Left ventricle myocardium superior (tissue), 1 donor: ENCODE measurements around the gene MLYCD. TPM values are rescaled to one million over a fixed set of nuclear protein-coding genes. Genes with fewer than 3 reads are reported as not detected.

Source experiments
- ATAC-seq: fragments of 200-7000 bp; cut with Tn5 transposase; one replicate; pipeline ENCODE4 v1.9.1; 2020; ENCODE audit warnings: mild to moderate bottlenecking, moderate library complexity
- DNase-seq: peaks from one replicate; pipeline ENCODE4 v3.0.0-alpha.2; 2020
- intact Hi-C: fragments of 100-400 bp; cut with micrococcal nuclease; formaldehyde crosslinking; loops from one replicate; pipeline ENCODE4 v1.11.0; 2022
- total RNA-seq: library from RNA; stranded (reverse); fragmentation: NEBNext Ultra II Directional; extraction: Animal tissue kit (Norgen Biotek cat#: 25700); gene quantifications from one replicate; pipeline ENCODE4 v1.2.1, GENCODE V29; 2021
- donor health status: DM: no; HTN: yes; CAD: no; lungs with severe emphysema.

The MLYCD gene
- total RNA-seq, 1 donor from 2014 or later = 49.0 TPM

- ATAC-seq (peak; percentile 77), DNase-seq (peak; percentile 60)
- intact Hi-C loops = no loop called here
These were observed 64.6 kb downstream of the MLYCD start for GRCh38 chr16:83963277-83964119.

- ATAC-seq (no peak), DNase-seq (no peak)
- intact Hi-C loops = loop anchor here (5.0 kb wide), 1 partner anchor 97 kb away; no protein-coding TSS in a partner anchor
These were observed 65.9 kb downstream of the MLYCD start for GRCh38 chr16:83964684-83965443.

- DNase-seq = no peak
- intact Hi-C loops = loop anchor here (5.0 kb wide), 1 partner anchor 97 kb away; no protein-coding TSS in a partner anchor
These were observed 66.7 kb downstream of the MLYCD start for GRCh38 chr16:83965444-83966152.

GRCh38 chr16:83966153-83966696, 67.3 kb downstream of the MLYCD start:
- DNase-seq (no peak), ATAC-seq (no peak)
- intact Hi-C loops = loop anchor here (5.0 kb wide), 1 partner anchor 96 kb away; no protein-coding TSS in a partner anchor

More at GRCh38 chr16:83965444-83966152, 66.7 kb downstream of the MLYCD start:
- ATAC-seq = no peak

- no peak for ATAC-seq
- no peak for DNase-seq
- intact Hi-C loops = loop anchor here (5.0 kb wide), 1 partner anchor 95 kb away; no protein-coding TSS in a partner anchor
These were observed 68.2 kb downstream of the MLYCD start for GRCh38 chr16:83967091-83967490.

- intact Hi-C loops = loop anchor here (5.0 kb wide), 1 partner anchor 94 kb away; no protein-coding TSS in a partner anchor
- peak; percentile 83 for DNase-seq
- ATAC-seq = peak; percentile 54
These were observed 69.0 kb downstream of the MLYCD start, which contains the start of gene NECAB2 for GRCh38 chr16:83967838-83968305. Gene NECAB2, plus strand, starts transcription at chr16:83968244. Its CDS starts 405 bp downstream, at chr16:83968649.

GRCh38 chr16:83968306-83968851, 69.5 kb downstream of the MLYCD start:
- DNase-seq (no peak), ATAC-seq (no peak)
- intact Hi-C loops = loop anchor here (5.0 kb wide), 1 partner anchor 94 kb away; no protein-coding TSS in a partner anchor

- ATAC-seq = no peak
These were observed 70.2 kb downstream of the MLYCD start for GRCh38 chr16:83968891-83969649.

GRCh38 chr16:83969771-83970429, 71.0 kb downstream of the MLYCD start:
- ATAC-seq (no peak), DNase-seq (no peak)
- intact Hi-C loops = loop anchor here (5.0 kb wide), 1 partner anchor 92 kb away; no protein-coding TSS in a partner anchor

More at GRCh38 chr16:83968891-83969649, 70.2 kb downstream of the MLYCD start:
- intact Hi-C loops = loop anchor here (5.0 kb wide), 1 partner anchor 93 kb away; no protein-coding TSS in a partner anchor
- DNase-seq = no peak

GRCh38 chr16:83970430-83970815, 71.5 kb downstream of the MLYCD start:
- intact Hi-C loops = no loop called here
- DNase-seq (no peak), ATAC-seq (no peak)

- intact Hi-C loops = no loop called here
- DNase-seq (no peak), ATAC-seq (no peak)
These were observed 72.5 kb downstream of the MLYCD start for GRCh38 chr16:83971165-83972130.

- DNase-seq (no peak), ATAC-seq (no peak)
- intact Hi-C loops = no loop called here
These were observed 73.5 kb downstream of the MLYCD start for GRCh38 chr16:83972256-83973008.

- no peak for ATAC-seq
- DNase-seq = no peak
- intact Hi-C loops = no loop called here
These were observed 74.2 kb downstream of the MLYCD start for GRCh38 chr16:83973077-83973476.

GRCh38 chr16:83973581-83974385, 74.9 kb downstream of the MLYCD start:
- ATAC-seq (no peak), DNase-seq (no peak)
- intact Hi-C loops = no loop called here
